A673 (cell line): Measurements from ENCODE around the gene THSD7B. TPM values are rescaled to one million over a fixed set of nuclear protein-coding genes. Genes with fewer than 3 reads are reported as not detected.

Experiments used
- BruUV-seq: library from RNA; stranded (reverse); fragments of 400-500 nt; replicated peaks from 2 replicates; lab custom pipeline; 2021; lab: Mats Ljungman, UMichigan
- CTCF ChIA-PET: fragments of 300-600 bp; sonication (Branson Sonifier 250); formaldehyde crosslinking; loops from one replicate; lab custom pipeline; 2022; ENCODE audit warnings: antibody characterized with exemption; lab: Charles Lee
- POLR2A ChIA-PET: fragments of 300-600 bp; sonication (Branson Sonifier 250); formaldehyde crosslinking; loops from one replicate; lab custom pipeline; 2022; ENCODE audit warnings: antibody characterized with exemption; ENCODE audit not compliant: low non-redundant PET; lab: Charles Lee
- DNase-seq: peaks from one replicate; pipeline ENCODE4 v3.0.0-alpha.2; 2015; ENCODE audit warnings: low spot score
- H3K27ac ChIP-seq: fragments of 200-600 bp; sonication (generic); 2 replicates; pipeline ENCODE4 v1.5.1; 2016; ENCODE audit warnings: mixed run types, low read depth, mild to moderate bottlenecking, mixed read lengths, antibody characterized with exemption, low read length; ENCODE audit not compliant: poor library complexity, severe bottlenecking
- H3K27me3 ChIP-seq: fragments of 200-600 bp; sonication (generic); replicated peaks from 2 replicates; pipeline ENCODE4 v1.6.1; 2017; ENCODE audit warnings: mixed run types, low read depth, mild to moderate bottlenecking, mixed read lengths, antibody characterized with exemption, low read length; ENCODE audit not compliant: insufficient read depth, poor library complexity
- H3K36me3 ChIP-seq: fragments of 200-600 bp; sonication (generic); 2 replicates; pipeline ENCODE4 v1.6.1; 2016; ENCODE audit warnings: mixed run types, mild to moderate bottlenecking, mixed read lengths, antibody characterized with exemption, low read length; ENCODE audit not compliant: insufficient read depth, poor library complexity, severe bottlenecking
- H3K4me1 ChIP-seq: fragments of 200-600 bp; sonication (generic); 2 replicates; pipeline ENCODE4 v1.6.1; 2017; ENCODE audit warnings: mixed run types, mild to moderate bottlenecking, mixed read lengths, antibody characterized with exemption, low read length; ENCODE audit not compliant: insufficient read depth, poor library complexity, severe bottlenecking
- H3K4me3 ChIP-seq: fragments of 200-600 bp; sonication (generic); 2 replicates; pipeline ENCODE4 v1.5.1; 2016; ENCODE audit warnings: low read depth, mixed run types, mild to moderate bottlenecking, mixed read lengths, low read length; ENCODE audit not compliant: poor library complexity, severe bottlenecking
- H3K9me3 ChIP-seq: fragments of 200-600 bp; sonication (generic); 2 replicates; pipeline ENCODE4 v1.6.1; 2016; ENCODE audit warnings: mixed run types, low read depth, mild to moderate bottlenecking, mixed read lengths, antibody characterized with exemption, low read length; ENCODE audit not compliant: poor library complexity, severe bottlenecking
- CTCF ChIP-seq: fragments of 300-800, 200-600 bp; sonication (generic); conservative IDR thresholded peaks from 2 replicates; pipeline ENCODE4 v1.5.1; 2017; ENCODE audit warnings: low read depth, mild to moderate bottlenecking, antibody characterized with exemption, low read length, moderate library complexity, mixed read lengths
- EZH2 ChIP-seq: fragments of 200-600 bp; sonication (generic); IDR thresholded peaks from 2 replicates; pipeline ENCODE4 v1.6.1; 2017; ENCODE audit warnings: borderline replicate concordance, low read depth, mild to moderate bottlenecking, mixed read lengths, antibody characterized with exemption, low read length; ENCODE audit not compliant: poor library complexity, severe bottlenecking
- intact Hi-C: fragments of 100-400 bp; cut with micrococcal nuclease; formaldehyde crosslinking; loops from one replicate; pipeline ENCODE4 v1.10.0; 2022; ENCODE audit not compliant: unreplicated experiment
- total RNA-seq: library from RNA; stranded (reverse); gene quantifications from 2 replicates; pipeline ENCODE4 v1.2.3, GENCODE V29; 2021

The THSD7B gene
- total RNA-seq, 1 experiment from 2014 or later, result not detected

DNA sequence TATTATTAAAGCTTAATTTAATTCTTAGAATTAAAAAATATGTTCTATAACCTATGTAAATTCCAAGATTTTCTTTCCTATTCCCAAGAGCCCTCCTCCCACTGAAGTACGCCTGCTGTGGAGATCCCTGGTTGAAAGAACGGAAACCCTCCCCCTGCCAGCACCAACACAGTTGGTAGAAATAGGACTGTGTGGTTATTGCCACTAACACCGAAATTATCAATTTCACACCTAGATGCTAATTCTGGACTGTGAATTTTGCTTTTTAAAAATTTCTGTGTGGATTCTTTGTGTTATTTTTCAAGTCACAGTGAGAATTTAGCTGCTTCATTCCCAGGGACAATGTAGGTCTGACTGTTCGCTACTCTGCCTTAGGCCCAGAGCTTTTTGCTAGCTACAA, 893.1 kb downstream of the THSD7B start:
- Histone ChIP-seq H3K36me3 (no peaks in the 10 kb centered on the region), H3K4me1 (no peaks in the 10 kb centered on the region), H3K27me3 (no peaks in the 10 kb centered on the region), H3K27ac (no peak overlapping the region), H3K4me3 (no peak overlapping the region), H3K9me3 (no peaks in the 10 kb centered on the region)
- ChIA-PET CTCF (no interaction called here), POLR2A (no interaction called here)
- intact Hi-C loops, result no loop called here
- DNase-seq, result no peak
- TF ChIP-seq EZH2, result no peak
- no peak for TF ChIP-seq CTCF
- BruUV-seq, result no TSS peak

- no peak overlapping the region for H3K4me3 ChIP-seq
- no TSS peak for BruUV-seq
- ChIA-PET POLR2A (no interaction called here), CTCF (no interaction called here)
- TF ChIP-seq CTCF, result 0 out of 2 replicates have a peak, but pooled peaks have one; percentile 22
- TF ChIP-seq EZH2, result no peak
- intact Hi-C loops, result loop anchor here (10.0 kb wide), 1 partner anchor 175 kb away; no protein-coding TSS in a partner anchor
- H3K27ac ChIP-seq, result no peak overlapping the region
- no peaks in the 10 kb centered on the region for H3K9me3 ChIP-seq
- H3K27me3 ChIP-seq, result no peaks in the 10 kb centered on the region
- no peaks in the 10 kb centered on the region for H3K4me1 ChIP-seq
- no peaks in the 10 kb centered on the region for H3K36me3 ChIP-seq
- DNase-seq, result peak; percentile 2
Observed at GRCh38 chr2:137659616-137660015, 894.3 kb downstream of the THSD7B start.

DNA sequence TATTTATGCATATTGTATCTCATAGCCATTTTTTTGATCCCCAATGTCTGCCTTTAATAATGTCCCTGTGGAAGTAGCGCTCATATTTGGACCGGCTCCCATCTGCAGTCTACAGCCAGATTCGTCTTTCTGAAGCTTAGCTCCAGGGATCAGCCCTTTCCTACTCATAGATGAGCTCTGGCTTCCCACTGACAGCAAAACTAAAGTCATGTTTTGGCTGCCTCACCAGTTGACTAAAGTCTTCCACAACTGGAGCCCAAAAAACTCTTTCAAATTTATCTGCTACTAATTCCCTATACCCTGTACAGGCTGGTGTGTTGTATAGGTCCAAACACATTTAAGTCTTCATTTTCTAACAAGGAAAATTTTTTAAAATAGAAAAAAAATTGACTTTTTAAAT, 904.8 kb downstream of the THSD7B start:
- intact Hi-C loops, result no loop called here
- Histone ChIP-seq H3K36me3 (no peaks in the 10 kb centered on the region), H3K27me3 (no peaks in the 10 kb centered on the region), H3K27ac (no peak overlapping the region), H3K4me3 (no peak overlapping the region), H3K4me1 (no peaks in the 10 kb centered on the region), H3K9me3 (no peaks in the 10 kb centered on the region)
- CTCF ChIA-PET, result no interaction called here
- BruUV-seq, result no TSS peak
- DNase-seq, result no peak
- no peak for TF ChIP-seq CTCF
- no peak for TF ChIP-seq EZH2
- POLR2A ChIA-PET, result no interaction called here
